Right ventricle myocardium inferior (tissue), 1 donor: ENCODE data around the gene PER1. TPM values are rescaled to one million over a fixed set of nuclear protein-coding genes. Genes with fewer than 3 reads are reported as not detected.

Experiments used
- microRNA-seq: library from miRNA; unstranded; fragments of <30 nt; microRNA quantifications from one replicate; pipeline ENCODE4 v1.2.0, GENCODE V29; 2020
- total RNA-seq: library from RNA; stranded (reverse); fragmentation: NEBNext Ultra II Directional; extraction: Animal tissue kit (Norgen Biotek cat#: 25700); gene quantifications from one replicate; pipeline ENCODE4 v1.2.1, GENCODE V29; 2021
- donor health status: DM: no; HTN: yes; CAD: no; lungs with severe emphysema.

The PER1 gene
- total RNA-seq, 1 donor from 2014 or later: 124 TPM

Small RNAs within 50 kb of the gene (microRNA-seq; reads per million reads assigned to microRNA genes)
- gene MIR4521 (25.6 reads per million, percentile 35 among the genes with 10 or more reads in this experiment), gene MIR6883 (not detected)

Other genes with a start within 250 kb of the PER1 start
- 0.70 TPM for gene RNF227, start 236.1 kb downstream of the PER1 start, total RNA-seq
- gene KCNAB3, start 222.5 kb downstream of the PER1 start, total RNA-seq: 0.32 TPM
- gene TRAPPC1, start 220.5 kb downstream of the PER1 start, total RNA-seq: 118 TPM
- gene CNTROB, start 220.2 kb downstream of the PER1 start, total RNA-seq: 9.6 TPM
- gene GUCY2D, start 149.8 kb downstream of the PER1 start, total RNA-seq: 0.35 TPM
- gene ALOX15B, start 113.3 kb downstream of the PER1 start, total RNA-seq: 0.16 TPM
- not detected for gene ALOX12B, start 64.7 kb downstream of the PER1 start, total RNA-seq
- gene ALOXE3, start 33.9 kb downstream of the PER1 start, total RNA-seq: not detected
- not detected for gene HES7, start 28.3 kb downstream of the PER1 start, total RNA-seq
- gene VAMP2, start 10.5 kb upstream of the PER1 start, total RNA-seq: 56.6 TPM
- gene TMEM107, start 24.0 kb upstream of the PER1 start, total RNA-seq: 6.7 TPM
- 9.2 TPM for gene BORCS6, start 37.8 kb upstream of the PER1 start, total RNA-seq
- 1.2 TPM for gene AURKB, start 58.2 kb upstream of the PER1 start, total RNA-seq
- 13.1 TPM for gene CTC1, start 95.7 kb upstream of the PER1 start, total RNA-seq
- 14.7 TPM for gene PFAS, start 96.9 kb upstream of the PER1 start, total RNA-seq
- 25.7 TPM for gene RANGRF, start 136.3 kb upstream of the PER1 start, total RNA-seq
- gene SLC25A35, start 143.0 kb upstream of the PER1 start, total RNA-seq: 2.3 TPM
- gene ARHGEF15, start 157.8 kb upstream of the PER1 start, total RNA-seq: 21.4 TPM
- not detected for gene ODF4, start 187.4 kb upstream of the PER1 start, total RNA-seq
- gene RPL26, start 230.8 kb upstream of the PER1 start, total RNA-seq: 1,104 TPM
- not detected for gene RNF222, start 245.4 kb upstream of the PER1 start, total RNA-seq